CMK (cell line): Measurements from ENCODE around the gene TMOD3.
"Not testable (repeated sequence)": the region's sequence is repeated elsewhere in the genome, so short reads cannot be mapped to it uniquely, and the experiment has no call there.

ENCODE experiments used
- DNase-seq: peaks from one replicate; pipeline ENCODE4 v3.0.0-alpha.2; 2010; ENCODE audit warnings: low read depth

TMOD3 gene

DNA sequence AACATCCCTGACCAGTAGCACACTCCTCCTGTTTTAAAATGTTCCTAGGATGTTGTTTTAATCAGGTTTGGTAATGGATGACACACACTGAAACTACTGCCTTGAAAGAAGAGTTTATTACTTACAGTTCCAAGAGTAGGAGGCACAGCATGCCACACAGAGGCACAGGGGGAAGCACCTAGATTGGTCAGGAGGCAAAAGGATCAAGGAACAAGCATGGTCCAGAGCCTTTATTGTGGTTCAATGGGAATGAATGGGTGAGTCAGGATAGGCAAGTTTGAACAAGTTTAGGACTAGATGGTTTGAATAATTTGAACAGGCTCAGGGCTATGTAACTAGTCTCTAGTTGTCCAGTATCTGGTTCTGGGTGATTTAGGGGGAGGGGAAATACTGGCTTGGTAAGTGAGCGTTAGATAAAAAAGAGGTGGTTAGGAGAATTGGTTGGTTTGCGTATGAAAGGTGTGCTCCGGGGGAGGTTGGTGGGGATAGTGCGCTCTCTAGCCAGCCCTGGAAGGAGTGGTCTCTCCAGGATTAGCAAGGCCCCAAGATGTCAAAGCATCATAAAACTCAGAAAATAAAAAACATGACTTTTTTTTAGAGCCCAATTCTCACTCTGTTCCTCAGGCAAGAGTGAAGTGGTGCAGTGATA is 35.1 kb downstream of the TMOD3 start:
- DNase-seq, result no peak

DNA sequence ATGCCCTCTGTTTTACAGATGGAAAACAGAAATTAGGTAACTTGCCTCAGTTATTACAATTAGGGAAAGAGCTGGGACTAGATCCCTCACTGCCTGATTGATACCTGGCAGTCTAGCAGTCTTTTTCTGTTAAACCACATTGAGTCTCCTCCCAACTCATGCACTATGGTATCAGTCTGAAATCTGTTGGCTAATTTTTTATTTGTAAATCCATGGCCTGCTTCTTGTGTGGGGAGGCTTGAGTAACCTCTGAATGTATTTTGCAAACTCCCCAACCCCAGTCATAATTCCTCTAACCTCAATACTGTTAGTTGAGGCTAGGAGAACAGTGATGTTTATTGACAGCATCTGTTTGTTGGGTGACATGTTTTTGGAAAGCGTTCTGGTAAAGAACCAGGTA is 35.9 kb downstream of the TMOD3 start:
- DNase-seq, result no peak

DNA sequence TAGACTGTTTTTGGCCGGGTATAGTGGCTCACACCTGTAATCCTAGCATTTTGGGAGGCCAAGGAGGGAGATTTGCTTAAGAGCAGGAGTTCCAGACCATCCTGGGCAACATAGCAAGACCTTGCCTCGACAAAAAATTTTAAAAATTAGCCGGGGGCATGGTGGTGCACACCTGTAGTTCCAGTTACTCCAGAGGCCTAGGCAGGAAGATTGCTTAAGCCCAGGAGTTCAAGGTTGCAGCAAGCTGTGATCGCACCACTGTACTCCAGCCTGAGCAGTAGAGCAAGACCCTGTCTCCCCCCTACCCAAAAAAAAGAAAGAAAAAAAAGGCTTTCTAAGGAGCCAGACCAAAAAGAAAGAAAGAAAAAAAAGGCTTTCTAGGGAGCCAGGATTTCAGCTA is 36.7 kb downstream of the TMOD3 start:
- no peak for DNase-seq

DNA sequence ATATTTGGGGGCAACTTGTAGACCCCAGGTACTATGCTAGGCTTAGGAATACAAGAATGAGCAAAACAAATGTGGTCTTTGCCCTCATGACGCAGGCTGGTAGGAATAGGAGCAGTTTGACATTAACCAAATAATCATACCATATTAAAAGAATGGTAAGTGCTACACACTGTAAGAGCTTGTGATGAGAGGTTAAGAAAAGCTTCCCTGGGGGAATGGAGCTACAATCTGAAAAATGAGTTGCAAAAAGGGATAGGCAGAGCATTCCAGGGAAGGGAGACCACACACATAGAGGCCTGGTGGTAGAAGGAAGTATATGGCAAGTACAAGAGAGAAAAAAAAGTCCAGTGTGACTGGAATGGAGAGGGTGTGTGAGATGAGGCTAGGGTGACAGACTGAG is 37.3 kb downstream of the TMOD3 start:
- DNase-seq, result no peak

DNA sequence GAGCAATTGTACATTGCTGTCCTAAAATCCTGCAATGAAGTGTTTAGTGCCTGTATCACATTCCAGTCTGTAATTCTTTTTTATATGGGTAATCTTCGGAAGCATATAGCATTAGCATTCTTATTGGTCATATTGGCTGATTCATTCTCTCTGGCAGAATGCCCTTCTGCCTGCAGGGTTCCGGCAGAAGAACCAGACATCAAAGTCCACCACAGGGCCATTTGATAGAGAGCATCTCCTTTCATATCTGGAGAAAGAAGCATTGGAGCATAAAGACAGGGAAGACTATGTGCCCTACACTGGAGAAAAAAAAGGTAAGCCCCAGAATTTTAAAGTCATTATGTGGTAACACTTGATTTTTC is 39.6 kb downstream of the TMOD3 start:
- no peak for DNase-seq

DNA sequence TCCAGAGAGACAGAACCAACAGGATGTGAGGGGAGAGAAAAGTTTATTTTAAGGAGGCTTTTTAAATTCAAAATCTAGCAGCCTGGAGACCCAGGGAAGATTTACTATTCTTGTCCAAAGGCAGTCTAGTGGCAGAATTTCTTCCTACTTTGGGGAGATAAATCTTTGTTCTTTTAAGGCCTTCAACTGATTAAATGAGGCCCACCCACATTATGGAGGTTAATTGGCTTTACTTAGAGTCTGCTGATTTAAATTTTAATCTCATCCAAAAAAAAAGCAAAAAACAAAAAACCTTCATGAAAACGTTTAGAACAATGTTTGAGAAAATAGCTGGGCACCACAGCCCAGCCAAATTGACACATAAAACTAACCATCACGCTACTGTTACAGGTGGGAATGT is 41.3 kb downstream of the TMOD3 start:
- DNase-seq, result no peak

DNA sequence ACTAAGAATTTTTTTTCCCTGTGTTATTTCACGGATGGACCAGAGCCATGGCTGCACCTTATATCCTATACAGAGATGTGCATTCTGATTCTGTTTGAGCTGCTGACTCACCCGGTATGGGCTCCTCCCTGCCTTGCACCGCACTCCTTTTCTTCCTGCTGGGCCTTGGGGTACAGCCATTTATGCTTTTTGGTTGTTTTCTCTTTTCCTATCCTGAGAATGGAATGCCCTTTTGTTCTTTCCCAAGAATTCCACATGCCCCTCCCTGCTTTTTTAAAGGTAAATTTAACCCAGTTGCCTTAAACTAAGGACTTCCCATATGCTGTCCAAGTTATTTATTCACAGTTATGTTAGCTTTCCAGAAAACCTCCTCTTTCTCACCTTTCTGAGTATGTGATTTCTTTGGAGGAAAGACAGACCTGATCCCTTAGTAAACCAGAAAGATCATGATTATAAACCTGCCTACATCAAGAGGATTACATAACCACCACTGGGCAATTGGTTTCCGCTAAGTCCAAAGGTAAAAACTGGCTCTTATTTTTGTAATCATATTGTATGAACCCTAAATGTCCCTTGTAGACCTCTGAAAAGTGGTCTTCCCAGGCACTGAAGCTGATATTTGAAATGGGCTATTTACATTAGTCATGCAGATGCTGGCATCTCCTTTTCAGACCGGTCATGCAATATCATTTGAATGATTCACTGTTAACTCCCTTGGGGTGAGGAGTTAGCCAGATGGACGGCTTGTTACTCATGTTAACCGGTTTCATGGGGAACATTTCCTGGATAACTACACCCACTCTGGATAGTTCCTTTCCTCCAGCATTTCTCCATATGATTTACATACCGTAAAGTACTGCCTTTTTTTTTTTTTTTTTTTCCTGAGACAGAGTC is 45.5 kb downstream of the TMOD3 start:
- DNase-seq, result no peak

DNA sequence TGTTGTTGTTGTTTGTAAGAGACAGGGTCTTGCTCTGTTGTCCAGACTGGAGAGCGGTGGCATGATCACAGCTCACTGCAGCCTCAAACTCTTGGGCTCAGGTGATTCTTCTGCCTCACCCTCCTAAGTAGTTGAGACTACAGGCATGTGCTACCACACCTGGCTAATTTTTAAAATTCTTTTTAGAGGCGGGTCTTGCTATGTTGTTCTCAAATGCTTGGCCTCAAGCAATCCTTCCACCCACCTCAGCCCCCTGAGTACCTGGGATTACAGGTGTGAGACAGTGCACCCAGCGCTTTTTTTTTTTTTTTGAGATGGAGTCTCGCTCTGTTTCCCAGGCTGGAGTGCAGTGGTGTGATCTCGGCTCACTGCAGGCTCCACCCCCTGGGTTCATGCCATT is 46.7 kb downstream of the TMOD3 start:
- DNase-seq, result no peak

DNA sequence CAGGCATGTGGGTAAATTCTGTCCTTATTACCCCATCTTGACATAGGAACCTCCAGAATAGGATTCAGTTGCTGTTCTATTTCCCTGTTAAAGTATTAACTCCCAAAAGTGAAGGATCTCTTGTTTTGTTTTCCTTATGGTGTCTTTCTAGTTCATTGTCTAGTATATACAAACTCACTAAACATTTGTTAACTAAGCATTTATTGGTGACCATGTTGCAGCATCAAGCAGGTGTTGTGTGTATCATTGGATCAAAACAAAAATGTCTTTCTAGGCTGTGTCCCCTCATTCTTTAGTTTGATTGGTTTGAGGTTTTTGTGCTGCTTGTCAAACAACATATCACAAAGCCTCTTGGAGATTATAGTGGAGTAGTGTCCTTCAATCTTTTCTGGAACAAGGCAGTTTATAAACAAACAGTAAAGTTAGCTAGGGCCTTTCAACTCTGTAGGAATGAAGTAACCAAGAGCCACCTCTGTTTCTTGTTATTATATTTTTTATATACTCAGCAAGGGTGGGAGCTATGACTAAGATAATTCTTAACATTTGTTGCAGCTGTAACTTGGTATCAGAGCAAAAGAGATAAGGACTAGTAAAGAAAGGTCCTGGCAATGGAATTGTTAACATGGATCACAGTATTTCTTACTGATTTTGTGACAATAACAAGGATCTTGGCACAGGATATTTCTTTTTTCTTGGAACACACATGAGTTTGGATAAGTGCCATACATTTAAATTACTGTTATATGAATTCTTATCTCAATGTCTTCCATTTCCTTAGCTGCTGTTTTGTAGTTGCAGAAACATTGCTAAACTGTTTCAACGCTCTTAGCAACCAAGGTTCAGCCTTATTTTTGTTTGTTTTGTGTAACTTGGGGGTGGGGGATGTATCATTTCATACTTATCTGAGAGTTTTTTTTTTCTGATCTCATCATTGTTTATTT is 49.3 kb downstream of the TMOD3 start:
- no peak for DNase-seq

DNA sequence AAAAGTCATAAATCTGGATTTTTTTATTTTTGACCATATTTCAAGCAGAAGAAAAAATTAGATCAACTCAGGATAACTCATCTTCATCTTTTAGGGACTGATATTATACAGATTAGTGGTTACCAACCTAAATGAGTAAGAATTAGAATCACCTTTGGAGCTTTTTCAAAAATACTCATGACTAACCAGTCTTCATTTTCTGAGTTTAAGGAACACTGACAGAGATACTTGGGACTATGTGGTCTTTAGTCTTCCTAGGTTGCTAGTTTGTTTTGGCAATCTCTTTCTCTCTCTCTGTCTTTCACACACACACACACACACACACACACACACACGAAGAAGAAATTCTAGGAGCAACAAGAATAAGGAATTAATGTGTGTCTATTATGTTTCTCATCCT is 50.1 kb downstream of the TMOD3 start:
- DNase-seq, result no peak

DNA sequence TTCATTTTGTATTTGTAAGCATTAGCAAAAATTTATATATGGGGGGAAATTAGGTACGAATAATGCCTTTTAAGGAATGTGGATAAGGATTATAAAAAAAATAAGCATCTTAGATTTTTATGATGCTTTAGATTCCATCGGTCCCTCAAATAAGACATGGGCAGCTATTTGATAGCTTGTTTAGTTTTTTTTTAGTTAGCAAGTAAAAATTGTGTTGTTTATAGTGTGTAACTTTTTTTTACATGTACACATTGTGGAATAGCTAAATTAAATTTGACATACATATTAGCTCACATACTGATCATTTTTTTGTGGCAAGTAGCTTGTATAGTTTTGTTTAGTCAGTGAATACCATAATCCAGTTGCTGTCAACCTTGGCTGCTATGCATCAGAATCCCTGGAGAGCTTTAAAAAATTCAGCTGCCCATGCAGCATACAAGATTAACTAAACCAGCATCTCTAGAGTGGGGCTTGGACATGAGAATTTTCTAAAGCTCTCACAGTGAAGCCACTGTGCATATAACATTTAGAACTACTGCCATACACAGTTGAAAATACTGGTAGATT is 53.9 kb downstream of the TMOD3 start:
- DNase-seq, result no peak

DNA sequence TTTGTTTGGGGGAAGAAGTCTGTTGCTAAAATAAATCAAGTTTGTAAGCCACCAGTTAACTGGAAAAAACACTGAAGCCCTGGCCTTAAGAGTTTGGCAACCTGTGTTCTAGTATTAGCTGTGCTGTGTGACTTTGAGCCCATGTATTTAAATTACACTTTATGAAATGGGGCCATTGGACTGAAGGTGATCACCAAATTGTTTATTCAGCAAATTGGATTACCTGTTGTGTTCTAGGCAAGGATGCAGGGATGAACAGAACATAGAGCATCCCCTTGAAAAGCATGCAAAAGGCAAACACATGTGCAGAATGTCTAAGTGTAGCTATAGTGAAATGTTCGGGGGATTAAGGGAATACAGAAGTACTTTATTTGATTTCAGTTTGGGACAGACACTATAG is 54.6 kb downstream of the TMOD3 start:
- no peak for DNase-seq

DNA sequence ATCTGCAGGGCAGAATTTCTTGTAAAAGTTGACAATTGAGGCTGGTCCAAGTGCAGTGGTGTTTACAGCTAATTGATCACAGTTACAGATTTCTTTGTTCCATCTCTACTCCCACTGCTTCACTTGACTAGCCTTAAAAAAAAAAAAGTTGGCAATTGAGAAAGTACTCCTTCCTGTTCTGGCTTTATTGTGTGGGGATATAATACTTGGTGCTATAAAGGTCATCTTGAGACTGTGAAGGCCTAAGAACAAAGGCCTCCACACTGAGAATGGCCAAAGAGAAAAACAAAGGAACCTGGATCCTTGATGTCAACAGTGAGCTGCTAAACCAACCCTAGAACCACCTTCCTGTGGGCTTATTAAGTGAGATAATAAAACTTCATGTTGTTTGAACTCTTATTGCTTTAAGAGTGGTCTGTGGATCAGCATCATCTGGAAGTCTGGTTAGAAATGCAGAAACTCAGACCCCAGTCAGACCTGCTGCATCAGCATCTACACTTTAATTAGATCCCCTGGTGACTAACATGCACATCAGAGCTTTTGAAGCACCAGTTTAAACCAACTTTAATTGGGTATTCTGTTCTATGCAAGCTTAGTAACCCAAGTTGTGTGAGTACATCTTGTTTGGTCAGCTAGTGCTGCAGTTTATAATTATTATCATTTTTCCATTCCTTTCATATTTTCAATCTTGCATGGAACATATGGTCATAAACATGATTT is 55.2 kb downstream of the TMOD3 start:
- no peak for DNase-seq

DNA sequence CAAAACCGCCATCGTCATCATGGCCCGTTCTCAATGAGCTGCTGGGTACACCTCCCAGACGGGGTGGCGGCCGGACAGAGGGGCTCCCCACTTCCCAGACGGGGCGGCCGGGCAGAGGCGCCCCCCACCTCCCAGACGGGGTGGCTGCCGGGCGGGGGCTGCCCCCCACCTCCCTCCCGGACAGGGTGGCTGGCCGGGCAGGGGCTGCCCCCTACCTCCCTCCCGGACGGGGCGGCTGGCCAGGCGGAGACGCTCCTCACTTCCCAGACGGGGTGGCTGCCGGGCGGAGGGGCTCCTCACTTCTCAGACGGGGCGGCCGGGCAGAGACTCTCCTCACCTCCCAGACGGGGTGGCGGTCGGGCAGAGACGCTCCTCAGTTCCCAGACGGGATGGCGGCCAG is 56.3 kb downstream of the TMOD3 start:
- not testable (repeated sequence) for DNase-seq

DNA sequence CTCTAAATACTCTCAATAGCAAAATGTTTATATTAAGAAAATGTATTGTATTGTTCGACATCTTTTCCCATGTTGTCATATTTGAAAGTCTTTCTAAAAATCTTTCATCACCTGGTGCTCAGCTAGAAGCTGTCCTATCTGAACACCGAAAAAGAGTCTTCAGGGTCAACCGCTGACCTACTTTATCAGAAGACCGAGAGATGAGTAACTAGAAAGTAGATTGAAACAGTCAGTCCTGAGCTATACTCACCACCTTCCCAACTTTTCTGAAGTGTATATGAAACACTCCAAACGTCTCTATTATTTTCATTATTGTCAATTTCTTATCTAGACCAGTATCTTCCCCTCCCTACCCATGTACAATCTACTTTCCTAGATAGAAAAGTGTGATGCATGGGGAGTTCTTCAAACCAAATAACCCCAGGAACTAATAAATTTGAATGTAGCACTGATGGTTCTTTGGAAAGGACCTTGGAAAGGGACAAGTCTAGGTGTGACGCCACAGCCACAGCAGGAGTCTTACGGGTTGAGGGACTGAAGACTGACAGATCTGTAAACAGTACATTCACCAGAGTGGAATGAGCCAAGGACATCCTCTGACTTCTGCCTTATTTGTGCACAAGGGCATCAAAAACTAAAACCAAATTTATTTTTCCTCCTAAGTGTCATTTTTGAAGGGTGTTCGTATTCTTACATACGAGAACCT is 58.6 kb downstream of the TMOD3 start:
- DNase-seq, result no peak

DNA sequence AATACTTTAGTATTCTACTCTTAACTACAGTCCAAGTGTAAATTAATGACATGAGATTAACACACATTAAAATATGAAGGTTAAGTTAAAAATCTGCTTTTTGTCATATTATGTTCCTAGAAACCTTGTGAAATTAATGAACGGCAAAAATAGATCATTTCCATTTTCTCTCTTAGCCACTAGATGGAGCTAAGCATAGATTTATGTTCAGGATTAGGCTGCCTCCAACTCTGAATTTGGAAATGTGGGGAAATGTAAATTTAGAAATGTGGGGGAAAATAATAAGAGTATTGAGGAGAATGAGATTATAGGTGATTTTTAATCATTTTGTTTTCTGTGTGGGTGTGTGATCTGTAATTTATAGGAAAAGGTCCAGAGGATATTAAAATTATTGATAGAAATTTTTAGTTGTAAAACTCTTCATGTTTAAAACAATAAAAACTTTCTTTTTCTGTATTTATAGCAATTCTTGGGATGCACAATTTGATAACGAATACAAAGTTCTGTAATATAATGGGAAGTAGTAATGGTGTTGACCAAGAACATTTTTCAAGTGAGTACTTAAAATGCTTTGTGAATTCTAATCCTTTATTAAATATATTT is 59.2 kb downstream of the TMOD3 start:
- no peak for DNase-seq

DNA sequence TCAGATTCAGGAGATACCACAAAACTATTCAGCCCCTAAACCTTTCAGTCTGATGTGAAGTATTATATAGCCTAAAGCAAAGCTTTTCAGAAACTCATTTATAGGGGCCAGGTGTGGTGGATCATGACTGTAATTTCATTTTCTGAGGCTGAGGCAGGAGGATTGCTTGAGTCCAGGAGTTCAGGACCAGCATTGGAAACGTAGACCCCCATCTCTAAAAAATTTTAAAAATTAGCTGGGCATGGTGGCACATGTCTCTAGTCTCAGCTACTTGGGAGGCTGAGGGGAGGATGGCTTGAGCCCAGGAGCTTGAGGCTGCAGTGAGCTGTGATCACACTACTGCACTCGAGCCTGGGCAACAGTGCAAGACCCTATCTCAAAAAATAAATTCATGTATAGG is 60.0 kb downstream of the TMOD3 start:
- DNase-seq, result no peak

DNA sequence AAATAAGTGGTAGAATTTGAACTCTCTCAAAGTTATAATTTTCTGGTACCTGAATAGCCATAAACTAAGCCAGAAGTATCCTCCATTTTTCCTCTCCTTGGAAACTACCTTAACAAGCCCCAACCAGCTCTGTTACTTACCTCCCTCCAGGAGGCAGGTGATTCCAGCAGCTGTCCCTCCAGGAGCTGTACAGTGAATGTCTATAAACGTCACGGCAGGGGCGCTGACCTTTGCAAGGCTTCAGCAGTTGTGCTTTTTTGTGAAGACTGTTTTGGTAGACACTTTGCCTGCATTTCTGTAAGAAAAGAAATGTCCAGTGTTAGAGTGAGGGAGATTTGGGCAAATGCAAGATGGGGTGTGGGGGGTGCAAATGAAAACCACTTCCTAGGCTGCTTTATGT is 75.0 kb downstream of the TMOD3 start:
- DNase-seq, result no peak

DNA sequence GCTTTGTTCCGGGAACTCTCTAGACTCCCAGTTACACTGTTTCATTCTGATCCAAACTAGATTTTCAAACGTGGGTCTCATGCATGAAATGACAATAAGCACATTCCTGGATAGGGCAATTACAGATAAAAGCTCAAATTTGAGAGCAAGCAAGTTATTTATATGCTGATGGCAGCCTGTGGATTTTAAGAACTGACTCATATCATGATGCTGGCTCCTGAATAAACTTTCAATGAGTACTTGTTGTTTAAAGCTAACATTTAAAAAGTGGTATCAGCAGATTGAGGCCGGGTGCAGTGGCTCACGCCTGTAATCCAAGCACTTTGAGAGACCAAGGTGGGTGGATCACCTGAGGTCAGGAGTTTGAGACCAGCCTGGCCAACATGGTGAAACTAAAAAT is 75.5 kb downstream of the TMOD3 start:
- no peak for DNase-seq

DNA sequence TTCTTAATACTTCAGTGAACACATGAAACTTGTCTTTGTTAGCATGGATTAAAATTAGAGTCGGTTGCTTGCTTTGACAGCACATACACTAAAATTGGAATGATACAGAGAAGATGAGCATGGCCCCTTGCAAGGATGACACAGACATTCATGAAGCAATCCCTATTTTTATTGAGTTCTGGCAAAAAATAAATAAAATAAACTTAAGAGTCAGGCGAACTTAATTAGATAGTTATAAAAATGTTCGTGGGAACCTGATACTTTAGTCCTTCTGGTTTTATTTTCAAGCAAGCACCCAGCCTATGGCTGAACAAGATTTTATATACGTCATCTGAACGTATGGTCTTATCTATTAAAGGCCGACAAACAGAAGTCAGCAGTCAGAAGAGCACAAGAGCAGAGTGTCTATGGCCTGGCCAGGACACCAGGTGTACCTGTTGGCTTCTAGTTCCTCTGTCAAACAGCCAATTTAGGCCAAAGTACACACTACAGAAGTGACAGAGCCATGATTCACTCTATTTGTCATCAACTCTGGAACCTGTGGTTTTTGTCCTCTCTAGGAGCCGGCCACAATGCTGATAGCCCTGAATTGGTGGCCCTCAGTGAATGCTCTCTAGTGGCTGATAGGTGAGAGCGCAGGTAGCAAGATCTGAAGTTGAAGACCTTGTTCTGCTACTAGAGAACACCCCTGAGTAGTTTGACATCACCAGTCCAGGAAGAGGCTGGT is 77.8 kb downstream of the TMOD3 start:
- DNase-seq, result no peak
